B cell (primary cell): ENCODE measurements around the gene ACCS. TPM values are rescaled to one million over a fixed set of nuclear protein-coding genes. Genes with fewer than 3 reads are reported as not detected.

Experiments
- ATAC-seq: fragments of 200-7000 bp; cut with Tn5 transposase; one replicate; pipeline ENCODE4 v1.10.0; 2021; ENCODE audit warnings: low read depth, mild to moderate bottlenecking, moderate number of reproducible peaks, moderate library complexity
- CTCF ChIA-PET: fragments of 350-600 bp; sonication (Branson Sonifier 250); formaldehyde crosslinking; loops from one replicate; lab custom pipeline; 2021; ENCODE audit warnings: antibody characterized with exemption, inconsistent platforms; lab: Charles Lee
- POLR2A ChIA-PET: fragments of 350-600 bp; sonication (Branson Sonifier 250); formaldehyde crosslinking; loops from one replicate; lab custom pipeline; 2021; ENCODE audit warnings: antibody characterized with exemption; lab: Charles Lee
- DNase-seq: peaks from one replicate; pipeline ENCODE4 v3.0.0; 2013
- H2AFZ ChIP-seq: 2 replicates; pipeline ENCODE4 v1.6.1; 2012; ENCODE audit warnings: mild to moderate bottlenecking, low read depth, low read length; ENCODE audit not compliant: insufficient read depth, poor library complexity, severe bottlenecking
- H3K27ac ChIP-seq, 2 donors: 1 replicate in 1 of 2; 2 replicates in 1 of 2; pipeline ENCODE4 v1.5.1; 2012 to 2013; ENCODE audit warnings: low read length in 2 of 2, mild to moderate bottlenecking in 2 of 2, moderate library complexity in 1 of 2
- H3K27me3 ChIP-seq, 4 experiments: fragments of 200-600 bp in 1 of 4; sonication (generic) in 1 of 4; replicated peaks in 1 of 4; 1 replicate in 2 of 4; 2 replicates in 2 of 4; pipeline versions ENCODE4 v1.6.1 to v1.7.0; 2013 to 2016; ENCODE audit warnings: low read length in 3 of 4, mild to moderate bottlenecking in 2 of 4, mixed read lengths in 1 of 4, moderate library complexity in 1 of 4; ENCODE audit not compliant: insufficient read depth in 4 of 4, control insufficient read depth in 3 of 4; ENCODE audit errors: control extremely low read depth in 1 of 4
- H3K36me3 ChIP-seq, 2 experiments: replicated peaks in 1 of 2; 1 replicate in 1 of 2; 2 replicates in 1 of 2; pipeline versions ENCODE4 v1.6.1 to v1.7.1; 2013; ENCODE audit warnings: low read length in 1 of 2; ENCODE audit not compliant: insufficient read depth in 2 of 2, control insufficient read depth in 1 of 2; ENCODE audit errors: control extremely low read depth in 1 of 2, extremely low read depth in 1 of 2
- H3K4me1 ChIP-seq, 2 donors: fragments of 200-600 bp in 1 of 2; sonication (generic) in 1 of 2; 1 replicate in 1 of 2; 2 replicates in 1 of 2; pipeline versions ENCODE4 v1.5.1 to v1.6.1; 2013 to 2017; ENCODE audit warnings: low read length in 2 of 2; ENCODE audit not compliant: control insufficient read depth in 2 of 2, insufficient read depth in 2 of 2
- H3K4me2 ChIP-seq: replicated peaks from 2 replicates; pipeline ENCODE3; 2012; ENCODE audit warnings: mild to moderate bottlenecking, low read depth, low read length; ENCODE audit not compliant: poor library complexity, severe bottlenecking
- H3K4me3 ChIP-seq, 5 experiments: fragments of 200-600 bp in 1 of 5; sonication (generic) in 1 of 5; 1 replicate in 3 of 5; 2 replicates in 2 of 5; pipeline versions ENCODE4 v1.5.1 to v1.7.0; 2011 to 2016; ENCODE audit warnings: low read length in 4 of 5, mild to moderate bottlenecking in 4 of 5, low read depth in 2 of 5, control low read depth in 1 of 5, moderate library complexity in 1 of 5; ENCODE audit not compliant: insufficient read depth in 1 of 5; ENCODE audit errors: control extremely low read depth in 1 of 5, extremely low read depth in 1 of 5
- H3K79me2 ChIP-seq: fragments of 200-600 bp; sonication (generic); one replicate; pipeline ENCODE4 v1.6.0; 2016; ENCODE audit warnings: low read length; ENCODE audit not compliant: control insufficient read depth, insufficient read depth
- H3K9ac ChIP-seq: fragments of 200-600 bp; sonication (generic); 2 replicates; pipeline ENCODE4 v1.6.1; 2017; ENCODE audit warnings: mild to moderate bottlenecking, low read length, moderate library complexity
- H3K9me3 ChIP-seq, 3 donors: one replicate each; pipeline versions ENCODE4 v1.6.1 to v1.7.1; 2013; ENCODE audit warnings: low read length in 2 of 3; ENCODE audit not compliant: control insufficient read depth in 2 of 3, insufficient read depth in 1 of 3; ENCODE audit errors: control extremely low read depth in 1 of 3
- H4K20me1 ChIP-seq: 2 replicates; pipeline ENCODE4 v1.6.0; 2012; ENCODE audit warnings: mild to moderate bottlenecking, low read length; ENCODE audit not compliant: insufficient read depth, control insufficient read depth, poor library complexity, severe bottlenecking
- H3K27ac Mint-ChIP-seq: one replicate; pipeline ENCODE4 v1.8.0; 2021; ENCODE audit warnings: mixed read lengths
- H3K27me3 Mint-ChIP-seq: one replicate; pipeline ENCODE4 v1.8.0; 2021; ENCODE audit warnings: mixed read lengths
- H3K4me1 Mint-ChIP-seq: one replicate; pipeline ENCODE4 v1.8.0; 2021; ENCODE audit warnings: mixed read lengths
- H3K4me3 Mint-ChIP-seq: one replicate; pipeline ENCODE4 v1.8.0; 2021; ENCODE audit warnings: mixed read lengths
- H3K9me3 Mint-ChIP-seq: one replicate; pipeline ENCODE4 v1.8.0; 2022; ENCODE audit warnings: mixed read lengths; ENCODE audit not compliant: insufficient read depth
- CTCF ChIP-seq: fragments of 200-600 bp; IDR thresholded peaks from one replicate; pipeline ENCODE4 v1.8.0; 2022; ENCODE audit warnings: antibody characterized with exemption, mild to moderate bottlenecking
- EZH2 ChIP-seq: IDR thresholded peaks from 2 replicates; pipeline ENCODE4 v1.6.1; 2012; ENCODE audit warnings: borderline replicate concordance, low read depth, mild to moderate bottlenecking, moderate library complexity, low read length; ENCODE audit not compliant: insufficient read depth, poor library complexity, severe bottlenecking
- WGBS: methylation state at CpG from one replicate; pipeline ENCODE4 v1.1.5; 2013; ENCODE audit warnings: missing lambda C conversion rate; ENCODE audit not compliant: insufficient coverage; 5-methylcytosine and 5-hydroxymethylcytosine counted together
- intact Hi-C: fragments of 100-400 bp; cut with micrococcal nuclease; formaldehyde crosslinking; loops from one replicate; pipeline ENCODE4 v1.10.0; 2022
- polyA plus RNA-seq: library from polyadenylated mRNA; depleted of rRNA; stranded (reverse); fragments of >200 nt; gene quantifications from 2 replicates; pipeline ENCODE4 v1.2.3, GENCODE V29; 2012
- total RNA-seq, 2 donors: library from RNA; stranded (reverse); fragments of 120-200 nt in 1 of 2; gene quantifications; 1 replicate in 1 of 2; 2 replicates in 1 of 2; pipeline versions ENCODE4 v1.2.3 to v1.2.4, GENCODE V29; 2013 to 2022

The ACCS gene
- total and polyA plus RNA-seq, 2 donors (not counting 1 experiment from before 2014, with no cell fraction given): 59.5 to 63.2 TPM

GRCh38 chr11:44029507-44029845, 36.6 kb upstream of the ACCS start:
- H3K79me2 ChIP-seq: no peaks in the 10 kb centered on the region
- TF ChIP-seq EZH2 (no peak), CTCF (no peak)
- no peak overlapping the region for H3K27ac ChIP-seq
- intact Hi-C loops: no loop called here
- ChIA-PET POLR2A (no interaction called here), CTCF (no interaction called here)
- H3K36me3 ChIP-seq: no peaks in the 10 kb centered on the region
- H3K9ac ChIP-seq: no peak overlapping the region
- no CpG with 5 or more reads among the region's 1 CpG for WGBS
- peaks cover 0 to 16% (median 3%) of the 10 kb centered on the region in 4 experiments for H3K27me3 ChIP-seq
- ATAC-seq (no peak), DNase-seq (no peak)
- no peak overlapping the region for H2AFZ ChIP-seq
- H3K27me3 Mint-ChIP-seq: peaks cover 49% of the 10 kb centered on the region
- no peaks in the 10 kb centered on the region for H4K20me1 ChIP-seq
- no peaks in the 10 kb centered on the region for H3K4me1 Mint-ChIP-seq
- no peak overlapping the region for H3K4me3 Mint-ChIP-seq
- peaks cover 9% of the 10 kb centered on the region for H3K9me3 Mint-ChIP-seq
- H3K27ac Mint-ChIP-seq: no peak overlapping the region
- H3K4me1 ChIP-seq: no peaks in the 10 kb centered on the region
- H3K9me3 ChIP-seq: peaks cover 2 to 4% (median 3%) of the 10 kb centered on the region in 3 donors
- H3K4me2 ChIP-seq: no peak overlapping the region
- no peak overlapping the region for H3K4me3 ChIP-seq

GRCh38 chr11:44029977-44030911, 35.8 kb upstream of the ACCS start:
- H3K27ac ChIP-seq: no peak overlapping the region
- no peaks in the 10 kb centered on the region for H3K36me3 ChIP-seq
- no peaks in the 10 kb centered on the region for H4K20me1 ChIP-seq
- H3K79me2 ChIP-seq: no peaks in the 10 kb centered on the region
- TF ChIP-seq CTCF (no peak), EZH2 (no peak)
- Mint-ChIP-seq H3K27ac (no peak overlapping the region), H3K4me3 (no peak overlapping the region), H3K4me1 (no peaks in the 10 kb centered on the region), H3K9me3 (peaks cover 9% of the 10 kb centered on the region), H3K27me3 (peaks cover 49% of the 10 kb centered on the region)
- peaks cover 0 to 16% (median 3%) of the 10 kb centered on the region in 4 experiments for H3K27me3 ChIP-seq
- H3K9ac ChIP-seq: no peak overlapping the region
- POLR2A ChIA-PET: no interaction called here
- no peaks in the 10 kb centered on the region for H3K4me1 ChIP-seq
- ATAC-seq (no peak), DNase-seq (no peak)
- 82% methylated on average over 5 of the region's 5 CpGs for WGBS
- H3K9me3 ChIP-seq: peaks cover 2 to 4% (median 3%) of the 10 kb centered on the region in 3 donors
- CTCF ChIA-PET: no interaction called here
- H3K4me2 ChIP-seq: no peak overlapping the region
- H2AFZ ChIP-seq: no peak overlapping the region
- intact Hi-C loops: no loop called here
- no peak overlapping the region for H3K4me3 ChIP-seq
